UCSD-AML1 (cell line): ENCODE results near the gene SLC6A14.

Experiments
- DNase-seq: peaks from one replicate; lab custom pipeline; 2025; ENCODE audit not compliant: unreplicated experiment; lab: John Stamatoyannopoulos, UW

Gene SLC6A14

GRCh38 chrX:116436358-116436816 is at the start of gene SLC6A14:
Gene SLC6A14 (plus strand): TSS chrX:116436606. CDS start chrX:116436710, 104 bp downstream.
- no peak for DNase-seq

GRCh38 chrX:116395752-116396151 is 40.7 kb upstream of the SLC6A14 start:
- no peak for DNase-seq

GRCh38 chrX:116399681-116400080 is 36.7 kb upstream of the SLC6A14 start:
- no peak for DNase-seq

- DNase-seq: no peak
These were observed 27.2 kb upstream of the SLC6A14 start for GRCh38 chrX:116409219-116409618.

GRCh38 chrX:116413273-116413672 is 23.1 kb upstream of the SLC6A14 start:
- no peak for DNase-seq

GRCh38 chrX:116417214-116417613 is 19.2 kb upstream of the SLC6A14 start:
- DNase-seq: no peak

GRCh38 chrX:116417968-116418367 is 18.4 kb upstream of the SLC6A14 start:
- DNase-seq: no peak

GRCh38 chrX:116427978-116428377 is 8.4 kb upstream of the SLC6A14 start:
- DNase-seq: no peak

- DNase-seq: no peak
These were observed 809 bp upstream of the SLC6A14 start for GRCh38 chrX:116435597-116435996.

- DNase-seq: no peak
These were observed 12.8 kb downstream of the SLC6A14 start for GRCh38 chrX:116449156-116449555.

GRCh38 chrX:116462822-116463221 is 26.4 kb downstream of the SLC6A14 start, which contains the start of gene CT83:
Gene CT83 (minus strand): TSS chrX:116462976. CDS start chrX:116462856, 120 bp downstream.
- DNase-seq: no peak

GRCh38 chrX:116480059-116480458 is 43.7 kb downstream of the SLC6A14 start:
- DNase-seq: no peak

GRCh38 chrX:116490104-116490503 is 53.7 kb downstream of the SLC6A14 start:
- no peak for DNase-seq

- no peak for DNase-seq
These were observed 56.9 kb downstream of the SLC6A14 start for GRCh38 chrX:116493271-116493670.

- no peak for DNase-seq
These were observed 63.4 kb downstream of the SLC6A14 start for GRCh38 chrX:116499780-116500179.
